GM12864 (cell line): ENCODE measurements around the gene CELF2.
"Not testable (repeated sequence)": the region's sequence is repeated elsewhere in the genome, so short reads cannot be mapped to it uniquely, and the experiment has no call there.

Experiments used
- DNase-seq: peaks from one replicate; pipeline ENCODE4 v3.0.0-alpha.2; 2011; ENCODE audit warnings: low read depth
- H3K4me3 ChIP-seq: 2 replicates; pipeline ENCODE4 v1.5.1; 2011; ENCODE audit warnings: mild to moderate bottlenecking, low read depth, low read length, control low read depth
- TF ChIP-seq, protein P1 (sequence below): IDR thresholded peaks from 2 replicates; pipeline ENCODE4 v1.5.1; 2011; ENCODE audit warnings: low read depth, mild to moderate bottlenecking, moderate library complexity, low read length, control low read depth, inconsistent platforms; ENCODE audit errors: missing control alignments

CELF2 gene

DNA sequence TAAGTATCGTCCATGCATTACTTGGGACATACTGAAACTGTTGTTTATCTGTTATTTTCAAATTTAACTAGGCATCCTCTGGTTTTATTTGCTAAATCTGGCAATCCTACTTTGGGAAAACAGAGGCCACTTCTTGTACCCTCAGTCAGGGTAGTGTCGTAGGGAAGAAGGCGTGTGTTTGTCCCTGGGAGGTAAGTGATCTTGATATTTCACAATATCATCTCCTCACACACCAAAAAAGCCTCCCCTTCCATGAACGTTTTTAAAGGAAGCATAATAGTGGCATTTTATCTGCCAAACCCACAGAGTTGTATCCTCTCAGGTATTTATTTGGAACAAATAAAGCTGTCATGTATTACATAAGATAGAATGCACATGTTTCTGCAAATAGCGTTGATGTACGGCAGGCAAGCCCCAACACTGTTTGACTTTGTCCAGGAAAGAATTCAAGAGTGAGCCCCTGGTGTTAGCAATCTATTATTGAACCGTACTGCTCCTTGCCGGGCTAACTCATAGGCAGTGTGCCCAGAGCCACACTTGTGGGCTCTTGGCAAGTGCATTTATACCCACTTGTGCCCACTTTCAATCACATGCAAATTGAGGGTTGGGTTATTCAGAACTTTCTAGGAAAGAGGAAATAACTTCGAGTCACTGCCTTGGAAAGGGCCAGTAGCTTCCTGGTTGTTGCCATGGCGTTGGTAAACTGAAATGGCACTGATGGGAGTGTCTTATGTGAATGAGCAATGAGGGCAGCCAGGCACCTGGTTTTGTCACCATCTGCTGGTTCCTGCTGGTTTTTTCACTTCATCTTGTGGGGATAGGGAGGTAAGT, 327.8 kb downstream of the CELF2 start:
- H3K4me3 ChIP-seq: no peak overlapping the region
- DNase-seq: peak; percentile 21
- TF ChIP-seq, protein P1, sequence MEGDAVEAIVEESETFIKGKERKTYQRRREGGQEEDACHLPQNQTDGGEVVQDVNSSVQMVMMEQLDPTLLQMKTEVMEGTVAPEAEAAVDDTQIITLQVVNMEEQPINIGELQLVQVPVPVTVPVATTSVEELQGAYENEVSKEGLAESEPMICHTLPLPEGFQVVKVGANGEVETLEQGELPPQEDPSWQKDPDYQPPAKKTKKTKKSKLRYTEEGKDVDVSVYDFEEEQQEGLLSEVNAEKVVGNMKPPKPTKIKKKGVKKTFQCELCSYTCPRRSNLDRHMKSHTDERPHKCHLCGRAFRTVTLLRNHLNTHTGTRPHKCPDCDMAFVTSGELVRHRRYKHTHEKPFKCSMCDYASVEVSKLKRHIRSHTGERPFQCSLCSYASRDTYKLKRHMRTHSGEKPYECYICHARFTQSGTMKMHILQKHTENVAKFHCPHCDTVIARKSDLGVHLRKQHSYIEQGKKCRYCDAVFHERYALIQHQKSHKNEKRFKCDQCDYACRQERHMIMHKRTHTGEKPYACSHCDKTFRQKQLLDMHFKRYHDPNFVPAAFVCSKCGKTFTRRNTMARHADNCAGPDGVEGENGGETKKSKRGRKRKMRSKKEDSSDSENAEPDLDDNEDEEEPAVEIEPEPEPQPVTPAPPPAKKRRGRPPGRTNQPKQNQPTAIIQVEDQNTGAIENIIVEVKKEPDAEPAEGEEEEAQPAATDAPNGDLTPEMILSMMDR: peak; percentile 41

DNA sequence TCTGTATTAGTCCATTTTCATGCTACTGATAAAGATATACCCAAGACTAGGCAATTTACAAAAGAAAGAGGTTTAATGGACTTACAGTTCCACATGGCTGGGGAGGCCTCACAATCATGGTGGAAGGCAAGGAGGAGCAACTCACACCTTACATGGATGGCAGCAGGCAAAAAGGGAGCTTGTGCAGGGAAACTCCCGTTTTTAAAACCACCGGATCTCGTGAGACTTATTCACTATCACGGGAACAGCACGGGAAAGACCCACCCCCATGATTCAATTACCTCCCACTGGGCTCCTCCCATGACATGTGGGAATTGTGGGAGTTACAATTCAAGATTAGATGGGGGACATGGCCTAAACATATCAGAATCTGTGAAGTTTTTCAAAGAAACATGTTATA, 329.9 kb downstream of the CELF2 start:
- H3K4me3 ChIP-seq, DNase-seq: not testable (repeated sequence)

DNA sequence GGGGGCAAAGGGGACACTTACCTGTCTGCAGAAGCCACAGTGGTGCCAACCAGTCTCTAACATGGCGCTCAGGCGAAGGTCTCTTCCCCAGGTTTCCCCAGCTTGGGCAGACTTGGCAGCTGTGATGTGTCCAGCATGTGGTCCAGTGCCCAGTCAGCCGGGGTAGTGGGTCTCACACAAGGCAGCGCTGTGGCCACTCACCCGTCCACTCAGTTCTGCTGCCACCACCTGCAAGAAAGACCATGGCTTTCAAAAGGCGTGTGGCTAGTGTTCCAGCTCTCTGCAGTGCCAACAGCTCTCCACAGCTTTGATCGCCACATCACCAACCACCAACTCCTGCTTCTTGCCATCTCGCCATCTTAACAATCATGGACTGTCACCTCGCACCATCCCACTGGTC, 334.1 kb downstream of the CELF2 start:
- no peak for DNase-seq

DNA sequence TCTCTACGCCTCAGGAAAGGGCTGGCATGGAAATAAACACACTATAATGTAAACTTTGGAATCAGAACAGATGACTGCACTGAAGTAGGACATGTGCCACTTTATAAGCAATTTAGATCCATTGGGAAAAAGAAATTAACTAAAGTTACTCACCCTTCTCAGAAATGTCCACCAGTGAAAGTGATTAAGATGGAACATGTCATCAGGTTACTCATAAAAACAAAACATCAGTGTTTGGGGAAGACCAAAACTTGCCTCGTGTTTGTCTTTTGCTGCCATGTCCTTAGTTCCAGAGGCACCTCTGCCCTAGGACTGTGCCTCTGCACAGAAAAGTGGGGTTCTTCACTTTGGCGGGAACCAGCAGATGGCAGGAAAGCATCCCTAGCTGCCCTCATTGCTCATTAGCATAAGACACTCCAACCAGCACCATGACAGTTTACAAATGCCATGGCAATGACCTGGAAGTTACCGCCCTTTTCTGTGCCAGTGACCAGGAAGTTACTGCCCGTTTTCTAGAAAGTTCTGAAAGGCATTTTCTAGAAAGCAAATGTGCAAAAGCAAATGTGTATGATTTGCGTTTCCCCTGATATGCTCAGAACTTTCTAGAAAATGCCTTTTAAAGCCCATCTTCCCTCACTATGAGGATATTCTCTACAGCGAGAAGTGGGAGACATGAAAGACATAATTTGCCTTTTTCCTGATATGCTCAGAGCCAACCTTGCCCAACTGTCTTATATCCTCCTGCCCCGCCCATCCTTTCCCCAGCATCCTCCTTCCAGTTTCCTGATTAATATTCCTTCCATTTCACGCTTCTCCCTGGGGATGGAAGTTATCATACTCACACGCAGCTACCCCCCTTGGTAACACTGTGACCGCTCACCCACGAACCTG, 335.6 kb downstream of the CELF2 start:
- TF ChIP-seq, protein P1: no peak
- DNase-seq: no peak
- no peak overlapping the region for H3K4me3 ChIP-seq

More for the DNA sequence above, 334.1 kb downstream of the CELF2 start:
- H3K4me3 ChIP-seq: no peak overlapping the region
- TF ChIP-seq, protein P1: no peak

DNA sequence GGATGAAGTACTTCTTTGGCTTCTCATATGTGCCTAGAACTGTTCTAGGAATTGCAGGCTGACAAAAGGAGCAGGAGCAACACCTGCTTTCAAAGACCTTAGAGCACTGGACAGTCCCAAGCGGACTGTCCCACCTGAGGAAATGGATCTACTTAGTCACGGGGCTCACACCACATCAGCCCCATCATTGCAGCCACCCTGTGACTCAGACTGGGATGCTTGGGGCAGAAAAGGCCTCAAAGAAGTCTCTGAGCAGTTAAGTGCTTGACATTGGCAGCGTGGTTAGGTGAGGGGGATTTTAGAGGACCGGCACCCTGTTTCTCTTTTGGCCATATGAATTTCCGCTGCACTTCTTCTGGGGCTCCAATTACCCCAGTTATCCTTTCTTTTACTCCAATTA, 337.2 kb downstream of the CELF2 start:
- no peak for DNase-seq
- H3K4me3 ChIP-seq: no peak overlapping the region
- TF ChIP-seq, protein P1: no peak

DNA sequence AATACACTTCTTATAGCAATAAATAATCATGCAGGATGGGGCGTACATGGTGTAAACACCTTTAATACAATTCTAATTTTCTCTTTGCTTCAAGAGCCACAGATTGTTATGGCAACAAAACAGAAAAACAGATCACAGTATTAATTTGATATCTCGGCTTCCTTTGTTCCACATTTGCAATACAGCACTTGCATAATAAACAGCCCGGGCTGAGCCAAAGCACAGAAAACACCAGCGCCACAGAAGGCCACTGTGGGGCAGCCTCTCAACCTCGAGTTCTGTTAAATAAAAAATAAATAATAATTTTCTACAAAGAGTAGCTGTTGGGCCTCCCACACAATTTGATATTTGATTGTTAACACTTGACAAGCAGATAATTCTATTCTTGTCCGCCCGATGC, 337.9 kb downstream of the CELF2 start:
- H3K4me3 ChIP-seq: no peak overlapping the region
- DNase-seq: no peak

DNA sequence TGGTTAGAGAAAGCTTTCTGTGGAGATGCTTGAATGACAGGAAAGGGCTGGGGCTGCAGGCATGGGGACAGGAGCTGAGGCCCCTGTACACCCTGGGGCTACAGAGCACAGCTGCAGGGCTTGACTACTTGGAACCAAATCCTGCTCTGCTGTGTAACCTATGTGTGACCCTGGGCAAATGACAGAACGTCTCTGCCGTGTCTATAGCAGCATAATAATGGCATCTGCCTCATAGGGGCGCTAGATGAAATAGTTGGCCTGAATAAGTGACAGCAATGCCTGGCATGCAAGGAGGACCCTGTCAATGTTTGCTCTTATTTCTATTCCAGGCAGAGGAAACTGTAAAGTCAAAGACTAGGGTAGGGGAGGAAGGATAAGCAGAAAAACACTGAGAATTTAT, 339.8 kb downstream of the CELF2 start:
- TF ChIP-seq, protein P1: no peak
- DNase-seq: no peak
- H3K4me3 ChIP-seq: no peak overlapping the region

More for the DNA sequence above, 337.9 kb downstream of the CELF2 start:
- TF ChIP-seq, protein P1: no peak
